COLO829 (cell line): Measurements from ENCODE around the gene PIP4K2A.

ENCODE experiments used
- DNase-seq: peaks from one replicate; pipeline ENCODE4 v3.0.0; 2012; ENCODE audit warnings: low spot score

PIP4K2A gene

GRCh38 chr10:22618078-22618785 lies 96.1 kb downstream of the PIP4K2A start:
- DNase-seq: peak; percentile 51

GRCh38 chr10:22617516-22617915 lies 96.9 kb downstream of the PIP4K2A start:
- no peak for DNase-seq

GRCh38 chr10:22617051-22617450 lies 97.3 kb downstream of the PIP4K2A start:
- DNase-seq: no peak

- DNase-seq: peak; percentile 56
Observed at GRCh38 chr10:22615819-22616499, 98.4 kb downstream of the PIP4K2A start.

GRCh38 chr10:22615101-22615500 lies 99.3 kb downstream of the PIP4K2A start:
- DNase-seq: no peak

GRCh38 chr10:22613011-22613410 lies 101.4 kb downstream of the PIP4K2A start:
- no peak for DNase-seq

- DNase-seq: no peak
Observed at GRCh38 chr10:22612318-22612717, 102.1 kb downstream of the PIP4K2A start.

- no peak for DNase-seq
Observed at GRCh38 chr10:22611425-22612115, 102.8 kb downstream of the PIP4K2A start.

GRCh38 chr10:22610610-22611009 lies 103.8 kb downstream of the PIP4K2A start:
- no peak for DNase-seq

- no peak for DNase-seq
Observed at GRCh38 chr10:22609719-22610465, 104.5 kb downstream of the PIP4K2A start.

- no peak for DNase-seq
Observed at GRCh38 chr10:22609251-22609650, 105.1 kb downstream of the PIP4K2A start.

GRCh38 chr10:22607261-22607660 lies 107.1 kb downstream of the PIP4K2A start:
- no peak for DNase-seq

GRCh38 chr10:22606164-22606614 lies 108.2 kb downstream of the PIP4K2A start:
- DNase-seq: no peak

GRCh38 chr10:22605168-22605567 lies 109.2 kb downstream of the PIP4K2A start:
- DNase-seq: no peak

GRCh38 chr10:22604344-22605126 lies 109.8 kb downstream of the PIP4K2A start:
- DNase-seq: no peak

GRCh38 chr10:22603581-22603980 lies 110.8 kb downstream of the PIP4K2A start:
- no peak for DNase-seq

- no peak for DNase-seq
Observed at GRCh38 chr10:22601618-22602017, 112.8 kb downstream of the PIP4K2A start.

GRCh38 chr10:22599636-22600228 lies 114.6 kb downstream of the PIP4K2A start:
- DNase-seq: no peak

GRCh38 chr10:22599048-22599561 lies 115.3 kb downstream of the PIP4K2A start:
- peak; percentile 82 for DNase-seq

- DNase-seq: no peak
Observed at GRCh38 chr10:22598478-22598877, 115.9 kb downstream of the PIP4K2A start.

GRCh38 chr10:22597138-22597537 lies 117.2 kb downstream of the PIP4K2A start:
- no peak for DNase-seq
